Liver (tissue), 3 donors: ENCODE results near the gene AEBP1.

Source experiments
- EGR1 ChIP-seq, 2 donors: IDR thresholded peaks; 2 replicates each; pipeline ENCODE4 v1.6.1; 2016 to 2018; ENCODE audit warnings: antibody characterized with exemption in 2 of 2, low read depth in 2 of 2
- RAD21 ChIP-seq, 2 donors: IDR thresholded peaks; 2 replicates each; pipeline ENCODE4 v1.6.1; 2016; ENCODE audit warnings: antibody characterized with exemption in 2 of 2, mild to moderate bottlenecking in 2 of 2
- RXRA ChIP-seq, 2 donors: IDR thresholded peaks; 2 replicates each; pipeline ENCODE4 v1.6.1; 2017 to 2018; ENCODE audit warnings: antibody characterized with exemption in 2 of 2, mild to moderate bottlenecking in 1 of 2
- SP1 ChIP-seq: IDR thresholded peaks from 2 replicates; pipeline ENCODE4 v1.6.1; 2018; ENCODE audit warnings: antibody characterized with exemption, mild to moderate bottlenecking
- TAF1 ChIP-seq: conservative IDR thresholded peaks from 2 replicates; pipeline ENCODE4 v1.6.1; 2016; ENCODE audit warnings: antibody characterized with exemption, mild to moderate bottlenecking
- YY1 ChIP-seq: IDR thresholded peaks from 2 replicates; pipeline ENCODE4 v1.6.1; 2016; ENCODE audit warnings: antibody characterized with exemption, mild to moderate bottlenecking
- TF ChIP-seq, protein P1 (sequence below): fragments of 150-350 bp; IDR thresholded peaks from 2 replicates; pipeline ENCODE4 v1.5.1; 2017; ENCODE audit warnings: improper control_type of control experiment, low read depth, low read length; ENCODE audit not compliant: missing input control
- TF ChIP-seq, protein P2 (sequence below): IDR thresholded peaks from 2 replicates; pipeline ENCODE4 v1.6.1; 2016; ENCODE audit warnings: antibody characterized with exemption
- donor health status: healthy.
- donor health status: healthy.

DNA sequence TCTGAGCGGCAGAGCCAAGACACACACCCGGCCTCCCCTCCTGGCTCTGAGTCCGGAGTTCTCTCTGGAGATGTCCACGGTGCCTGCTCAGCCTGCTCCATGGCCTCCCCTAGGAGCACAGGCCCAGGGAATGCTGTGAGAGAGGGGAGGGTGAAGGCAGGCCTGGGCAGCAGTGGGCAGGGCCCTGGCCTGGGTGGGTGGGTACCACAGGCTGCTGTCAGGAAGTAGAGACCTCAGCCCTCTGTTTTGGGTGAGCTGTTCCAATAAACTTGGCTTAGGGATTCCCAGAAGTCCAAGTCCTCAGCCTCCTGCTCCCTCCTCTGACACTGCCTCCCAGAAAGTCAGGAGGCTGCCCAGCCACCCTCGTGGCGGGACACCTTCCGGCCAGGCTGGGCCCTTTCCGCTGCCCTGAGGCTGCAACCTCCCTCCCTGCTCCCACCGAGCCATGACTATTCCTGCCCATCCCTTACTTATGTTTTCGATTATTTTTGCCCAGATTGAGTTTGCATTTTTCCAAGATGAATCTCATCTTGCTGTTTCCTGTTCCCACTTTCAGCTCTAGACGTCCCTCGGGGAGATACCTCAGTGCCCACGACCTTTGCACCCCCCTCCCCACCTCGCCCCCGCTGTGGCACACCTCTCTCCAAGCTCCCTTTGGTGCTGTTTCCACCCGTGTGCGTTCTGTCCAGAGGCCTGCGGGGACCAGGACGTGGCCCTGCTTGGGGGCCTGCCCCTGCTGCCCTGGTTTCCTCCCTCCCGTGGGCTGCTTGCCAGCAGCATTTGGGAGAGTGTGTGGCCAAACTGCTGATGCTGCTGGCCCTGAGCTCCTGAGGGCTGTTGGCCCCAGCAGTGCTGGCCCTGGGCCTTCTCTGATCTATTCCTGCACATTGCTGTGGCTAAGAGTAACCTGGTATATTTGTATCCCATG lies 16.0 kb upstream of the AEBP1 start:
- TF ChIP-seq RXRA (IDR thresholded peaks at IDR 0.05) (peak; percentile 25 to 28), TAF1 (no peak), EGR1 (IDR thresholded peaks at IDR 0.05; ENCODE audit: low read depth in 2 of 2) (no peak), SP1 (no peak), YY1 (no peak), RAD21 (IDR thresholded peaks at IDR 0.05) (peak in 1 of 2 donors; percentile 20)
- TF ChIP-seq, protein P1, sequence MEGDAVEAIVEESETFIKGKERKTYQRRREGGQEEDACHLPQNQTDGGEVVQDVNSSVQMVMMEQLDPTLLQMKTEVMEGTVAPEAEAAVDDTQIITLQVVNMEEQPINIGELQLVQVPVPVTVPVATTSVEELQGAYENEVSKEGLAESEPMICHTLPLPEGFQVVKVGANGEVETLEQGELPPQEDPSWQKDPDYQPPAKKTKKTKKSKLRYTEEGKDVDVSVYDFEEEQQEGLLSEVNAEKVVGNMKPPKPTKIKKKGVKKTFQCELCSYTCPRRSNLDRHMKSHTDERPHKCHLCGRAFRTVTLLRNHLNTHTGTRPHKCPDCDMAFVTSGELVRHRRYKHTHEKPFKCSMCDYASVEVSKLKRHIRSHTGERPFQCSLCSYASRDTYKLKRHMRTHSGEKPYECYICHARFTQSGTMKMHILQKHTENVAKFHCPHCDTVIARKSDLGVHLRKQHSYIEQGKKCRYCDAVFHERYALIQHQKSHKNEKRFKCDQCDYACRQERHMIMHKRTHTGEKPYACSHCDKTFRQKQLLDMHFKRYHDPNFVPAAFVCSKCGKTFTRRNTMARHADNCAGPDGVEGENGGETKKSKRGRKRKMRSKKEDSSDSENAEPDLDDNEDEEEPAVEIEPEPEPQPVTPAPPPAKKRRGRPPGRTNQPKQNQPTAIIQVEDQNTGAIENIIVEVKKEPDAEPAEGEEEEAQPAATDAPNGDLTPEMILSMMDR: no peak
- TF ChIP-seq, protein P2, sequence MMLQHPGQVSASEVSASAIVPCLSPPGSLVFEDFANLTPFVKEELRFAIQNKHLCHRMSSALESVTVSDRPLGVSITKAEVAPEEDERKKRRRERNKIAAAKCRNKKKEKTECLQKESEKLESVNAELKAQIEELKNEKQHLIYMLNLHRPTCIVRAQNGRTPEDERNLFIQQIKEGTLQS: no peak
